Measurements from ENCODE around the gene DNAJC16. TPM values are rescaled to one million over a fixed set of nuclear protein-coding genes. Genes with fewer than 3 reads are reported as not detected.
A peak's percentile ranks its signal among the peaks of the same experiment; 100 is the strongest.

Gene DNAJC16
- total and polyA plus RNA-seq, 2 of the 13 experiments (the other 11 are each of a cell fraction or from before 2014, with no cell fraction given) = 11.4 to 15.4 TPM

DNA sequence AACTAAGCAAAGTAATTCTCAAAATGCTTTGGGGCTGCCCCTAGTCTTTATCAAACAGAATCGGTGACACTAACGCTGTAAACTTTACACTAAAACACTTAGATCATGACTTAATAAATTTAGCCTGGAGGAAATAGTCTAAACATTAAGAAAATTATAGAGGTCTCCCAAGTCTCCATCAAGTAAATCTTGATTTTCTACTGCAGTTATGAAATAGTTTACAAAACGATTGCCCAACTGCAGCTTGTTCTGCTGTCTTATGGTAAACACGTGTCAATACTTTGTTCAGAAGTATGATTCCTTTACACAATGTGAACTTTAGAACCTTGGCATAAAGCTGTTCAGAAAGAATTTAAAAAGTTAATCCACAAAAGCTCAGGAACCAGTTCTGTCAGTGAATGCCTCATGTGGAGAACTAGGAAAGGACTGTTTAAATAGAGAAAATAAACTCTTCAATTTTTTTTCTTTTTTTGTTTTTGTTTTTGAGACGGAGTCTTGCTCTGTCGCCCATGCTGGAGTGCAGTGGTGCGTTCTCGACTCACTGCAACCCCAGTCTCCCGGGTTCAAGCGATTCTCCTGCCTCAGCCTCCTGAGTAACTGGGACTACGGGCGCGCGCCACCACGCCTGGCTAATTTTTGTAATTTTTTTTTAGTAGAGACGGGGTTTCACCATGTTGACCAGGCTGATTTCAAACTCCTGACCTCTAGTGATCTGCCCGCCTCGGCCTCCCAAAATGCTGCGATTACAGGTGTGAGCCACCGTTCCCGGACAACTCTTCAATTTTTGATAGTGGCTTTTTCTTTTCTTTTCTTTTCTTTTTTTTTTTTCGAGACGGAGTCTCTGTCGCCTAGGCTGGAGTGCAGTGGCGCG, 92.2 kb downstream of the DNAJC16 start (continued):
- TF ChIP-seq, protein P1, sequence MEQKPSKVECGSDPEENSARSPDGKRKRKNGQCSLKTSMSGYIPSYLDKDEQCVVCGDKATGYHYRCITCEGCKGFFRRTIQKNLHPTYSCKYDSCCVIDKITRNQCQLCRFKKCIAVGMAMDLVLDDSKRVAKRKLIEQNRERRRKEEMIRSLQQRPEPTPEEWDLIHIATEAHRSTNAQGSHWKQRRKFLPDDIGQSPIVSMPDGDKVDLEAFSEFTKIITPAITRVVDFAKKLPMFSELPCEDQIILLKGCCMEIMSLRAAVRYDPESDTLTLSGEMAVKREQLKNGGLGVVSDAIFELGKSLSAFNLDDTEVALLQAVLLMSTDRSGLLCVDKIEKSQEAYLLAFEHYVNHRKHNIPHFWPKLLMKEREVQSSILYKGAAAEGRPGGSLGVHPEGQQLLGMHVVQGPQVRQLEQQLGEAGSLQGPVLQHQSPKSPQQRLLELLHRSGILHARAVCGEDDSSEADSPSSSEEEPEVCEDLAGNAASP (CRISPR knock-in tag; IDR thresholded peaks at IDR 0.05; ENCODE audit: borderline replicate concordance) = peak; percentile 66; the same call in 1 of the 2 replicates
- TF ChIP-seq TGIF2 (CRISPR knock-in tag; IDR thresholded peaks at IDR 0.05) = peak; percentile 96
- TF ChIP-seq, protein P2, sequence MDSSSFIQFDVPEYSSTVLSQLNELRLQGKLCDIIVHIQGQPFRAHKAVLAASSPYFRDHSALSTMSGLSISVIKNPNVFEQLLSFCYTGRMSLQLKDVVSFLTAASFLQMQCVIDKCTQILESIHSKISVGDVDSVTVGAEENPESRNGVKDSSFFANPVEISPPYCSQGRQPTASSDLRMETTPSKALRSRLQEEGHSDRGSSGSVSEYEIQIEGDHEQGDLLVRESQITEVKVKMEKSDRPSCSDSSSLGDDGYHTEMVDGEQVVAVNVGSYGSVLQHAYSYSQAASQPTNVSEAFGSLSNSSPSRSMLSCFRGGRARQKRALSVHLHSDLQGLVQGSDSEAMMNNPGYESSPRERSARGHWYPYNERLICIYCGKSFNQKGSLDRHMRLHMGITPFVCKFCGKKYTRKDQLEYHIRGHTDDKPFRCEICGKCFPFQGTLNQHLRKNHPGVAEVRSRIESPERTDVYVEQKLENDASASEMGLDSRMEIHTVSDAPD (CRISPR knock-in tag; IDR thresholded peaks at IDR 0.05) = no peak
- TF ChIP-seq ZBTB38 (CRISPR knock-in tag; IDR thresholded peaks at IDR 0.05) = no peak
- TF ChIP-seq, protein P3, sequence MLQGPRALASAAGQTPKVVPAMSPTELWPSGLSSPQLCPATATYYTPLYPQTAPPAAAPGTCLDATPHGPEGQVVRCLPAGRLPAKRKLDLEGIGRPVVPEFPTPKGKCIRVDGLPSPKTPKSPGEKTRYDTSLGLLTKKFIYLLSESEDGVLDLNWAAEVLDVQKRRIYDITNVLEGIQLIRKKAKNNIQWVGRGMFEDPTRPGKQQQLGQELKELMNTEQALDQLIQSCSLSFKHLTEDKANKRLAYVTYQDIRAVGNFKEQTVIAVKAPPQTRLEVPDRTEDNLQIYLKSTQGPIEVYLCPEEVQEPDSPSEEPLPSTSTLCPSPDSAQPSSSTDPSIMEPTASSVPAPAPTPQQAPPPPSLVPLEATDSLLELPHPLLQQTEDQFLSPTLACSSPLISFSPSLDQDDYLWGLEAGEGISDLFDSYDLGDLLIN (CRISPR knock-in tag; IDR thresholded peaks at IDR 0.05; ENCODE audit: borderline replicate concordance) = no peak
- TF ChIP-seq CBFB (CRISPR knock-in tag; IDR thresholded peaks at IDR 0.05) = 0 out of 2 replicates have a peak, but pooled peaks have one; percentile 43
- TF ChIP-seq MXI1 (IDR thresholded peaks at IDR 0.05; ENCODE audit: borderline replicate concordance, low read depth, low read length) = peak; percentile 82; the same call in 1 of the 3 replicates
- TF ChIP-seq ZNF510 (CRISPR knock-in tag; IDR thresholded peaks at IDR 0.05; ENCODE audit: low read depth) = no peak
- TF ChIP-seq, protein P4, sequence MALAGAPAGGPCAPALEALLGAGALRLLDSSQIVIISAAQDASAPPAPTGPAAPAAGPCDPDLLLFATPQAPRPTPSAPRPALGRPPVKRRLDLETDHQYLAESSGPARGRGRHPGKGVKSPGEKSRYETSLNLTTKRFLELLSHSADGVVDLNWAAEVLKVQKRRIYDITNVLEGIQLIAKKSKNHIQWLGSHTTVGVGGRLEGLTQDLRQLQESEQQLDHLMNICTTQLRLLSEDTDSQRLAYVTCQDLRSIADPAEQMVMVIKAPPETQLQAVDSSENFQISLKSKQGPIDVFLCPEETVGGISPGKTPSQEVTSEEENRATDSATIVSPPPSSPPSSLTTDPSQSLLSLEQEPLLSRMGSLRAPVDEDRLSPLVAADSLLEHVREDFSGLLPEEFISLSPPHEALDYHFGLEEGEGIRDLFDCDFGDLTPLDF (CRISPR knock-in tag; IDR thresholded peaks at IDR 0.05) = no peak
- TF ChIP-seq ZNF572 (CRISPR knock-in tag; IDR thresholded peaks at IDR 0.05) = no peak
- peak; percentile 59; the same call in 1 of the 2 replicates for TF ChIP-seq SOX13 (IDR thresholded peaks at IDR 0.05)
- TF ChIP-seq SOX13 (CRISPR knock-in tag; conservative IDR thresholded peaks at IDR 0.05 in 1 of 2, IDR thresholded peaks at IDR 0.05 in 1 of 2) = peak; percentile 56 to 95; a peak in 2 of 4 replicates
- no peak for TF ChIP-seq KDM1A (CRISPR knock-in tag; IDR thresholded peaks at IDR 0.05)
- TF ChIP-seq NCOA2 (CRISPR knock-in tag; IDR thresholded peaks at IDR 0.05) = peak; percentile 91
- TF ChIP-seq, protein P5, sequence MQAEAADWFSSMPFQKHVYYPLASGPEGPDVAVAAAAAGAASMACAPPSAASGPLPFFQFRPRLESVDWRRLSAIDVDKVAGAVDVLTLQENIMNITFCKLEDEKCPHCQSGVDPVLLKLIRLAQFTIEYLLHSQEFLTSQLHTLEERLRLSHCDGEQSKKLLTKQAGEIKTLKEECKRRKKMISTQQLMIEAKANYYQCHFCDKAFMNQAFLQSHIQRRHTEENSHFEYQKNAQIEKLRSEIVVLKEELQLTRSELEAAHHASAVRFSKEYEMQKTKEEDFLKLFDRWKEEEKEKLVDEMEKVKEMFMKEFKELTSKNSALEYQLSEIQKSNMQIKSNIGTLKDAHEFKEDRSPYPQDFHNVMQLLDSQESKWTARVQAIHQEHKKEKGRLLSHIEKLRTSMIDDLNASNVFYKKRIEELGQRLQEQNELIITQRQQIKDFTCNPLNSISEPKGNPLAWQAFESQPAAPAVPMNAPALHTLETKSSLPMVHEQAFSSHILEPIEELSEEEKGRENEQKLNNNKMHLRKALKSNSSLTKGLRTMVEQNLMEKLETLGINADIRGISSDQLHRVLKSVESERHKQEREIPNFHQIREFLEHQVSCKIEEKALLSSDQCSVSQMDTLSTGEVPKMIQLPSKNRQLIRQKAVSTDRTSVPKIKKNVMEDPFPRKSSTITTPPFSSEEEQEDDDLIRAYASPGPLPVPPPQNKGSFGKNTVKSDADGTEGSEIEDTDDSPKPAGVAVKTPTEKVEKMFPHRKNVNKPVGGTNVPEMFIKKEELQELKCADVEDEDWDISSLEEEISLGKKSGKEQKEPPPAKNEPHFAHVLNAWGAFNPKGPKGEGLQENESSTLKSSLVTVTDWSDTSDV (CRISPR knock-in tag; IDR thresholded peaks at IDR 0.05) = no peak
- TF ChIP-seq ZNF746 (CRISPR knock-in tag; IDR thresholded peaks at IDR 0.05) = no peak
- no peak for TF ChIP-seq ADNP (CRISPR knock-in tag; IDR thresholded peaks at IDR 0.05)
- TF ChIP-seq, protein P6, sequence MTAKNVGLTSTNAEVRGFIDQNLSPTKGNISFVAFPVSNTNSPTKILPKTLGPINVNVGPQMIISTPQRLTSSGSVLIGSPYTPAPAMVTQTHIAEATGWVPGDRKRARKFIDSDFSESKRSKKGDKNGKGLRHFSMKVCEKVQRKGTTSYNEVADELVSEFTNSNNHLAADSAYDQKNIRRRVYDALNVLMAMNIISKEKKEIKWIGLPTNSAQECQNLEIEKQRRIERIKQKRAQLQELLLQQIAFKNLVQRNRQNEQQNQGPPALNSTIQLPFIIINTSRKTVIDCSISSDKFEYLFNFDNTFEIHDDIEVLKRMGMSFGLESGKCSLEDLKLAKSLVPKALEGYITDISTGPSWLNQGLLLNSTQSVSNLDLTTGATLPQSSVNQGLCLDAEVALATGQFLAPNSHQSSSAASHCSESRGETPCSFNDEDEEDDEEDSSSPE (CRISPR knock-in tag; IDR thresholded peaks at IDR 0.05) = peak; percentile 15; the same call in 1 of the 2 replicates
- TF ChIP-seq ZNF460 (CRISPR knock-in tag; IDR thresholded peaks at IDR 0.05; ENCODE audit: borderline replicate concordance) = peak; percentile 97
- no peak for TF ChIP-seq ZNF451 (CRISPR knock-in tag; IDR thresholded peaks at IDR 0.05)

Data from HepG2 (cell line).